Measurements from ENCODE around the gene CARD6. TPM values are rescaled to one million over a fixed set of nuclear protein-coding genes. Genes with fewer than 3 reads are reported as not detected.

CARD6 gene
- total and polyA plus RNA-seq, 2 of the 8 experiments (the other 6 are each of a cell fraction or from before 2014, with no cell fraction given) = 0.41 to 0.50 TPM

GRCh38 chr5:40882291-40882690, 41.1 kb downstream of the CARD6 start:
- ChIA-PET CTCF (ENCODE audit: partially characterized antibody) (interaction anchor here (1.4 kb wide), 1 partner anchor 11 kb away, joined by 7 read pairs; no protein-coding TSS in a partner anchor), POLR2A (ENCODE audit: partially characterized antibody) (interaction anchor here (0.7 kb wide), 1 partner anchor 47 kb away, joined by 3 read pairs; the partner anchor contains the start of gene RPL37)
- H4K5ac ChIP-seq (ENCODE audit: insufficient read length, low read depth, low read length) = no peak overlapping the region
- H2BK120ac ChIP-seq (replicated peaks; ENCODE audit: low read depth, low read length) = no peak overlapping the region
- no peaks in the 10 kb centered on the region for H3K79me2 ChIP-seq (ENCODE audit: control insufficient read depth in 1 of 2, insufficient read depth in 2 of 2, low read length in 2 of 2)
- no peak overlapping the region for H2BK15ac ChIP-seq (ENCODE audit: low read length)
- no peaks in the 10 kb centered on the region for H3K4me1 ChIP-seq (replicated peaks in 1 of 4; ENCODE audit: control insufficient read depth in 3 of 4, insufficient read depth in 4 of 4, low read length in 3 of 4)
- FAIRE-seq (no peak), DNase-seq (ENCODE audit: low read depth in 1 of 2, low spot score in 2 of 2) (no peak)
- H4K91ac ChIP-seq (replicated peaks; ENCODE audit: insufficient read length, low read length) = no peak overlapping the region
- no peak overlapping the region for H3K4ac ChIP-seq (replicated peaks; ENCODE audit: insufficient read length, low read depth, low read length)
- no peak overlapping the region for H2AFZ ChIP-seq (ENCODE audit: low read length)
- no peaks in the 10 kb centered on the region for H3K27me3 ChIP-seq (replicated peaks in 1 of 4; ENCODE audit: control insufficient read depth in 3 of 4, extremely low read depth in 1 of 4, insufficient read depth in 3 of 4, low read length in 3 of 4)
- no peak overlapping the region for H2BK12ac ChIP-seq (ENCODE audit: low read depth, low read length)
- 91% methylated on average over 4 of the region's 4 CpGs; no CpG with 5 or more reads in 1 of the 2 experiments for WGBS, 2 experiments (ENCODE audit: extremely low coverage in 1 of 2, insufficient coverage in 1 of 2, insufficient read length in 1 of 2, insufficient replicate concordance in 2 of 2, low coverage in 1 of 2, low lambda C conversion rate in 2 of 2, missing lambda C conversion rate in 1 of 2)
- no peak overlapping the region for H3K9ac ChIP-seq (replicated peaks in 1 of 4; ENCODE audit: extremely low read depth in 1 of 4, low read depth in 3 of 4, low read length in 3 of 4)
- TF ChIP-seq BRCA1 (IDR thresholded peaks at IDR 0.05; ENCODE audit: low read depth, low read length) = no peak
- TF ChIP-seq SIRT6 (IDR thresholded peaks at IDR 0.05; ENCODE audit: low read length) = no peak
- TF ChIP-seq MAX (IDR thresholded peaks at IDR 0.05) = no peak
- TF ChIP-seq ATF3 (IDR thresholded peaks at IDR 0.05; ENCODE audit: insufficient read depth, low read depth, low read length) = no peak
- TF ChIP-seq GABPA (IDR thresholded peaks at IDR 0.05; ENCODE audit: borderline replicate concordance, insufficient read depth, low read length) = no peak
- no peak for TF ChIP-seq SP2 (IDR thresholded peaks at IDR 0.05; ENCODE audit: low read length)
- TF ChIP-seq ZNF274 (IDR thresholded peaks at IDR 0.05; ENCODE audit: borderline replicate concordance, extremely low read depth, low read length) = no peak
- no peak for TF ChIP-seq RFX5 (IDR thresholded peaks at IDR 0.05; ENCODE audit: borderline replicate concordance, low read depth, low read length)
- TF ChIP-seq EZH2 (IDR thresholded peaks at IDR 0.05; ENCODE audit: low read depth, low read length, severe bottlenecking) = no peak
- TF ChIP-seq CEBPB (IDR thresholded peaks at IDR 0.05; ENCODE audit: low read depth, low read length) = no peak
- no peak for TF ChIP-seq EP300 (IDR thresholded peaks at IDR 0.05; ENCODE audit: borderline replicate concordance in 1 of 2, low read depth in 2 of 2, low read length in 2 of 2)
- no peak for TF ChIP-seq TAF7 (optimal IDR thresholded peaks at IDR 0.05; ENCODE audit: borderline replicate concordance, low read depth, low read length)
- no peak for TF ChIP-seq E2F6 (IDR thresholded peaks at IDR 0.05)
- H3K27ac ChIP-seq (ENCODE audit: low read depth, low read length) = no peak overlapping the region
- no peaks in the 10 kb centered on the region for H3K23me2 ChIP-seq (ENCODE audit: low read depth, low read length)
- no peak overlapping the region for H4K8ac ChIP-seq (ENCODE audit: extremely low read depth, insufficient read depth, low read length)
- H2BK5ac ChIP-seq (ENCODE audit: low read depth, low read length) = no peak overlapping the region
- no peak overlapping the region for H3K18ac ChIP-seq (ENCODE audit: extremely low read depth, low read length)
- H3K56ac ChIP-seq (replicated peaks; ENCODE audit: insufficient read length, low read depth, low read length) = no peak overlapping the region
- peaks cover 9 to 14% of the 10 kb centered on the region in 2 experiments; a peak in 2 of 4 replicates for H3K9me3 ChIP-seq (ENCODE audit: insufficient read depth in 2 of 2, low read depth in 1 of 2, low read length in 1 of 2)
- no peak overlapping the region for H3K4me2 ChIP-seq (ENCODE audit: insufficient read depth in 1 of 2, low read depth in 2 of 2, low read length in 2 of 2)
- H3K14ac ChIP-seq (ENCODE audit: insufficient read length) = no peak overlapping the region
- no peak overlapping the region for H2BK20ac ChIP-seq (ENCODE audit: low read length)
- H3K23ac ChIP-seq (ENCODE audit: insufficient read length) = no peak overlapping the region
- no peak overlapping the region for H2AK5ac ChIP-seq (ENCODE audit: low read depth, low read length)
- no peaks in the 10 kb centered on the region for H4K20me1 ChIP-seq (replicated peaks in 1 of 2; ENCODE audit: control insufficient read depth in 1 of 2, insufficient read depth in 2 of 2, low read length in 2 of 2)
- H3K36me3 ChIP-seq (ENCODE audit: control insufficient read depth in 2 of 4, insufficient read depth in 4 of 4, low read length in 3 of 4) = no peaks in the 10 kb centered on the region
- H3K79me1 ChIP-seq (ENCODE audit: low read depth, low read length) = no peaks in the 10 kb centered on the region
- H3K4me3 ChIP-seq (ENCODE audit: extremely low read depth in 1 of 4, insufficient read depth in 2 of 4, low read depth in 3 of 4, low read length in 4 of 4) = no peak overlapping the region

Data from H1 (cell line).